GM19023 (cell line): ENCODE data around the gene CHN2.

Experiments used
- ATAC-seq: cut with Tn5 transposase; IDR thresholded peaks from one replicate; pipeline ENCODE4 v1.9.1; 2021; ENCODE audit warnings: mild to moderate bottlenecking, moderate library complexity; ENCODE audit not compliant: unreplicated experiment

Gene CHN2

GRCh38 chr7:29194594-29195427 lies at the start of gene CHN2:
Gene CHN2, plus strand, starts transcription at chr7:29194775.
- ATAC-seq, result no peak

- no peak for ATAC-seq
Observed at GRCh38 chr7:29145553-29146056, 49.0 kb upstream of the CHN2 start.

GRCh38 chr7:29146057-29146706 lies 48.4 kb upstream of the CHN2 start, which contains the start of gene CPVL:
Gene CPVL, minus strand, starts transcription at chr7:29146537. Its CDS starts 25,476 bp downstream, at chr7:29121061.
- no peak for ATAC-seq

GRCh38 chr7:29146888-29147609 lies 47.5 kb upstream of the CHN2 start:
- no peak for ATAC-seq

GRCh38 chr7:29147821-29148220 lies 46.8 kb upstream of the CHN2 start:
- ATAC-seq, result no peak

GRCh38 chr7:29149036-29149435 lies 45.5 kb upstream of the CHN2 start:
- no peak for ATAC-seq

- no peak for ATAC-seq
Observed at GRCh38 chr7:29150856-29151255, 43.7 kb upstream of the CHN2 start.

- no peak for ATAC-seq
Observed at GRCh38 chr7:29154076-29154475, 40.5 kb upstream of the CHN2 start.

- ATAC-seq, result no peak
Observed at GRCh38 chr7:29156907-29157452, 37.6 kb upstream of the CHN2 start.

- ATAC-seq, result no peak
Observed at GRCh38 chr7:29158795-29159423, 35.7 kb upstream of the CHN2 start.

- ATAC-seq, result no peak
Observed at GRCh38 chr7:29160080-29160479, 34.5 kb upstream of the CHN2 start.

GRCh38 chr7:29161231-29161630 lies 33.3 kb upstream of the CHN2 start:
- no peak for ATAC-seq

GRCh38 chr7:29162577-29162976 lies 32.0 kb upstream of the CHN2 start:
- no peak for ATAC-seq

GRCh38 chr7:29163854-29164253 lies 30.7 kb upstream of the CHN2 start:
- no peak for ATAC-seq

- ATAC-seq, result no peak
Observed at GRCh38 chr7:29167721-29168120, 26.9 kb upstream of the CHN2 start.

GRCh38 chr7:29170781-29171180 lies 23.8 kb upstream of the CHN2 start:
- no peak for ATAC-seq

- no peak for ATAC-seq
Observed at GRCh38 chr7:29173458-29173857, 21.1 kb upstream of the CHN2 start.

- no peak for ATAC-seq
Observed at GRCh38 chr7:29177963-29178600, 16.5 kb upstream of the CHN2 start.

- no peak for ATAC-seq
Observed at GRCh38 chr7:29179115-29179514, 15.5 kb upstream of the CHN2 start.

GRCh38 chr7:29184599-29184998 lies 10.0 kb upstream of the CHN2 start:
- ATAC-seq, result no peak
